ENCODE results near the gene LRRFIP2.
"Not testable (repeated sequence)": the region's sequence is repeated elsewhere in the genome, so short reads cannot be mapped to it uniquely, and the experiment has no call there.

The LRRFIP2 gene

DNA sequence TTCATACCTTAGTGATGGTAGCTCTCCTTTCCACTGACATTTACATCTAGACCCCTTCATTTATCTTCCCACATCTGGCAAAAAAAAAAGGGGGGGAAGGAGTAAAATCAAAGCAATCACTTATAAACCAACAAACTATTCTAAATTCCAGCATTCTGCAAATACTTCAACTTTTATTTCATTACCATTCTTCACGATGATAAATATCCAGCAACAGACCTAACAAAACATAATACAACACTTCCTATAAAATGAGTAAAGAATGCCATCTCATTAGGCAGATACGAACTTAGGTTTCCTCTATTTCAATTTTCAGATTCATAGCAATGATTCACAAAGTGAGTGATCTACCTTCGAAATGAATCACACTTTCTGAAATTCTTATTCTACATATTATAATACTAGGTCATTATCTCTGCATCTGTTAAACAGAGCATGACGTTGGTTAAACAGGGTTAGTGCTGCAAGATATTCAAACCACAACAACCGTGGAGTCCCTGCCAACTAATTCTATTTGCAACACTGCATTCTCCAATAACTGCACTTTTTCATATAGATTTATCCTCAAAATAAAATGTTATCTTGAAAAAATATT lies at the start of gene LRRFIP2:
Gene LRRFIP2 (minus strand): TSS at position 51 of the 595 bp plus-strand sequence. CDS start 25,599 bp downstream, outside the sequence.
- no peak for DNase-seq

DNA sequence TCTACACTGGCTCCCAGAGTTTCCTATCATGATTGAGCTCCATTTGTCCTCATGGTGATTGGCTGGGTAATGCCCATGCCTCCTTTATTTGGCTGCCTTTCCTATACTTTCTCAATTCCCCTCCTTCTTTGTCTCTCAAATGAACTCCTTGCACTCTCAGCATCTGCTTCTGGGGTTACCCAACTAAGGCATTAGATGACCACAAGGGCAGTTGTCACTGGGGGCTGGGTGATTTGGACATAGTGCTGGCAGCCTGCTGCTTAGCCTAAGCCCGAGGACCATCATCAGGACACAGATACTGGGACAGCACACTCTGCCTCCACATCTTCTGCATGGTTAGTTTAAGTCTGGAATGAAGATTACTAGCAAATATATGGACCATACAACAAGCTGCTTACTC lies 49.2 kb upstream of the LRRFIP2 start:
- DNase-seq: no peak

GRCh38 chr3:37223141-37223558 lies 48.8 kb upstream of the LRRFIP2 start:
- no peak for DNase-seq

DNA sequence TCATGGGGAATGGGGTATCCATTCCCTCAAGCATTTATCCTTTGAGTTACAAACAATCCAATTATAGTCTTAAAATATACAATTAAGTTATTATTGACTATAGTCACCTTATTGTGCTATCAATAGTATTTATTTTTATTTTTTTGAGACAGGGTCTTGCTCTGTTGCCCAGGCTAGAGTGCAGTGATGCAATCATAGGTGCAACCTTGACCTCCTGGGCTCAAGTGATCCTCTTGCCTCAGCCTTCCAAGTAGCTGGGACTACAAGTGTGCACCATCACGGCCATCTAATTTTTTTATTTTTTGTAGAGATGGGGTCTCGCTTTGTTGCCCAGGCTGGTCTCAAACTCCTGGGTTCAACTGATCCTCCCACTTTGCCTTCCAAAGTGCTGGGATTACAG lies 48.2 kb upstream of the LRRFIP2 start:
- not testable (repeated sequence) for DNase-seq

DNA sequence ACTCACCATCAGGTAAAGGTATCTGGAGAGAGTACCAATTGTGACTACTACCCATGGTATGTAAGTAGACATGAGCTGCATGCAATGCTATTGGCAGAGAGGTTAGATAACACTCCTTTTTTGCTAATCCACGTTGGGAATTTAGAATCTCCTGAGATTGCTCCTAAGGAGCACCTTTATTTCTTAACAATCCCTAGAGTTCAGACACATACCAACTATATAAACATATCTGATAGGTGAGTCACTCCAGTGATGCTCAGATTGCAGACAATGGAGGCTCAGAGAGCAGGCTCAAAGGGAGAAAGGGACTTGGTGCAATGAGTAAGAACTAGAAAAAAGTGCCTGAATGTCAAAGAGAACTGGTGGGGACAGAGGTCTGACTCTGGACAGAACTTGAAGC lies 47.0 kb upstream of the LRRFIP2 start:
- no peak for DNase-seq

GRCh38 chr3:37219266-37219665 lies 44.9 kb upstream of the LRRFIP2 start:
- DNase-seq: no peak

GRCh38 chr3:37218206-37218605 lies 43.8 kb upstream of the LRRFIP2 start:
- DNase-seq: no peak

DNA sequence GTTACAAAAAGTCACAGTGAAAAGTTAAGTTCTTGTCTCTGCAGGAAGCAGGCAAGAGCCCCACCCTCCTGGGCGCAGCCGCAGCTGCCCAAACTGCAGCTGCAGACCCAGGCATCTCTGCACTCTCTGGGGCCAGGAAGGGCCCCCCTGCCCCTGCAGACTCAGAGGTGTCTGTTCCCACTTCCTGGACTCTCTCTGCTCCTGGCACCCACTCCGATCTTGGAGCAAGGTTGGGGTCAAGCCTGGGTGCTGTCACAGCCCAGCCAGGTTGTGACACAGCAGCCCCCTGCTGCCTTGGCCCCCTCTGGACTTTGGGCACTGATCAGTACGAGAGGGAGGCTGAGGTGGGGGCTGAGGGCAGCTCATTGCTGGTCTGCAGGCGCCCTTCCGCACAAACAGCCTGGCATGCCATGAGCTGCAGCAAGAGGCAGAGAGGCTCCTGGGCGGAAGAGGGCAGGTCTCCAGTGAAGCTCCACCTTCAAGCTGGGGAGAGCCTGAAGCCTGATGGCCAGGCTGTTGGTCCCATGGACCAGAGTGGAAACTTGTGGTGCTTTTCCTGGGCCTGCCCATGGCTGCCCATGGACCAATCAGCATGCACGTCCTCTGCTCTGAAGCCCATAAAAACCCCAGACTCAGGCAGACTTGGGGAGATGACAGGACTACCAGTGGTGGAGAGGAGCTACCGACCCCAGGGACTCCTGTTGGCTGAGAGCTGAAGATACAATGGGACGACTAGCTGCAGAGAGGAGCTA lies 42.9 kb upstream of the LRRFIP2 start:
- no peak for DNase-seq

- DNase-seq: no peak
These were observed 42.3 kb upstream of the LRRFIP2 start for GRCh38 chr3:37216597-37217097.

- DNase-seq: no peak
These were observed 39.7 kb upstream of the LRRFIP2 start for GRCh38 chr3:37214076-37214475.

DNA sequence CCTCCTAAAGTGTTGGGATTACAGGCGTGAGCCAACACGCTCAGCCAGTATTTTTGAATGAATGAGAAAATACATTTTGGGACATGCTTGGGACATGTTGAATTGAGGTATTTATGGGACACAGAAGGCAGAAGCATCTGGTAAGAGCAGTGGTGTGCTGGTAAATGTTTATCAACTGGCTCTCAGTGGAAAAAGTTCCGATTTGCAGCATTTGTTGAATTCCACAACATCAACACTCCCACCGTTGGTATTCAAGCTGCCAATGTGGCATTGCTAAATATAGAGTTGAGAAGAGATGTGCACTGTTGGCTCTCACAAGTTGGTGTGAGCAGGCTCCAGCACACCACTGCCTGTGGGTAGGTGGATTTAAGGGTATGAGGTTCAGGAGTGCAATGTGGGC lies 35.8 kb upstream of the LRRFIP2 start:
- DNase-seq: no peak

GRCh38 chr3:37208576-37208975 lies 34.2 kb upstream of the LRRFIP2 start:
- DNase-seq: not testable (repeated sequence)

DNA sequence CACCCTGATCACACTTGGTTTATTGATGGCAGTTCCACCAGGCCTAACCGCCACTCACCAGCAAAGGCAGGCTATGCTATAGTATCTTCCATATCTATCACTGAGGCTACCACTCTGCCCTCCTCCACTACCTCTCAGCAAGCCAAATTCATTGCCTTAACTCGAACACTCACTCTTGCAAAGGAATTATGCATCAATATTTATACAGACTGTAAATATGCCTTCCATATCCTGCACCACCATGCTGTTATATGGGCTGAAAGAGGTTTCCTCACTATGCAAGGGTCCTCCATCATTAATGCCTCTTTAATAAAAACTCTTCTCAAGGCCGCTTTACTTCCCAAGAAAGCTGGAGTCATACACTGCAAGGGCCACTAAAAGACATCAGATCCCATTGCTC lies 33.6 kb upstream of the LRRFIP2 start:
- DNase-seq: not testable (repeated sequence)

- not testable (repeated sequence) for DNase-seq
These were observed 31.7 kb upstream of the LRRFIP2 start for GRCh38 chr3:37206041-37206440.

GRCh38 chr3:37204314-37204713 lies 29.9 kb upstream of the LRRFIP2 start:
- no peak for DNase-seq

DNA sequence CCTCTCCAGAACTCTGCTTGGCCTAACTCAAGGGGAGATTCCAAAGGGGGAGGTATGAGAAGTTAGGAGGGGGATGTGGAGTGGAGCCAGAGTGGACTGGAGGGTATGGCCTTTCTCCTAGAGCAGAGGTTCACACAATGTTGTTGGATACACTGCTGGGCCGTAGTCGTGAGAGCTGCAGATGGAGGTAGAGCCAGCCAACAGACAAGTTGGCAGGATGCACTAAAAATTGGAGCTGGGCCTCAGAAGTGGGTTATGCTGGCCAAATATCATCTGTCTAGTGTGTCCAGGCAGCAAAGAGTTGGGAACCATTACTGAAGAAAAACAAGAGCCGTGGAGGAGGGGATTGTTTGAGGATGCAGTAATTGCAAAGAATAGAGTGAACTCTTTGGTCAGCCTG lies 27.7 kb upstream of the LRRFIP2 start:
- DNase-seq: no peak

DNA sequence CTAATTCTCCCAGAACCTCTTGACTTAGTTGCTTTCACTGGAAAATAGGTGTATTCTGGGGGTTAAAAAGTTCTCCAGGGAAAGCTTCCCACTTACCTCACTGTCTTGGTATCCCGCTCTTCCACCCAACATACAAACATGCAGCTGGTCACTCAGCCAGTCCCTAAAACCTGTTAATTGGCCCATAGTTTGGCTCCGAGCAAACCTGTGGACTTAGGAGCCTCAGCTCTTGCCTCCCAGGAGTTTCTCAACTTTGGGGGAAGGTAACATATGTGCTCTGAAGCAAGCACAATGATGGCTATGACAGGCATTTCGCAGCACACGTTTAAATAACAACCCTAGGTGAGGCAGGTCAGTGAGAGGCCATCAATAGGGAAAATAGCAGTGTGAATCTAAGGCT lies 25.8 kb upstream of the LRRFIP2 start:
- no peak for DNase-seq

DNA sequence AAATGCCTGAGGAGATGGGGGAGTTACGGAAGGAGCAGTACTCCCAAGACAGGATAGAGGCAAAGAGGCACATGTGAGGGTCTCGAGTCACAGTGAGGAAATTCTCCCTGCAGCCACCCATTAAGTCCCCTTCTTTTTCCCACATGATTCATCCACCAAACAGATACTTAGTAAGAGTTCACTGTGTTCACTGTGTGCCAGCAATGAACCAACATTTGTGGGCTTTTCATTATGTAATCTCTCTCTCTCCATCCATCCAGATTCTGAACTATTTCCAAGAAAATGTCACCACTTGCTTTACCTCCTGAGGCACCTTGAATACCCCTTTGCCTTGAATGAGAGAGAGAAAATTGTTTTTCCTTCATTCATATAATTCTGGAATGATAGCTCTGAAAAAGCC lies 24.6 kb upstream of the LRRFIP2 start:
- no peak for DNase-seq

DNA sequence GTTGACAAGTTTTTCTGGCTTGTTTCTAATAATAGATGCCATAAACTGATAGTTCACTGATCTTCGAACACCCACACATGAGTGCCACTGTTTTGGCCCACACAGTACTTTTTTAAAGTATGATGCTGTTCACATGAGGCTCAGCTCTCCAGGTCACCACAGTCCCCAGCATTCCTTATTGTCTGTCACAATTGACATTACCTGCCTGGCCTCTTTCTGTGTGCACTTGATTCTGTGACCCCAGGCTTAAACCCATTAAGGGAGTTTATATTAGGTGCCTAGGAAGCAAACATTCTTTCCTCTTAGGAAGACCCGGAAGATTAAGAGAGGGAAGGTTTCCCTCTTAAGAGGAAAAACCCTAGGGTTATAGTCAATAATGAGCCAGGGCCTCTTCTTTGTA lies 24.2 kb upstream of the LRRFIP2 start:
- no peak for DNase-seq

GRCh38 chr3:37197810-37198371 lies 23.5 kb upstream of the LRRFIP2 start:
- DNase-seq: no peak

DNA sequence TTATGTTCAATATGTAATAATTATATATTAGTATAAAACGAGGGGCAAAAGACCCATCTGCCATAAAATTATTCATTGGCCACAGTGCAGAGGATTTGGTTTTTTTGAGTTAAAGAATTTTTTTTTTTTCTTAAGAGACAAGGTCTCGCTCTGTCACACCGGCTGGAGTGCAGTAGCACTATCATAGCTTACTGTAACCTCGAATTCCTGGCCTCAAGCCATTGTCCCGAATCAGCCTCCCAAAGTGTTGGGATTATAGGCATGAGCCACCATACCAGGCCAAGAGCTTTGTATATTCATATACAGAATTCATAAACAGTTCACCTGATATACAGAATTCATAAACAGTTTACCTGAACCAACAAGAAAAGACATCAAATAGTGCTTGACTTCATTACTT lies 20.2 kb upstream of the LRRFIP2 start:
- DNase-seq: no peak

GRCh38 chr3:37190667-37191066 lies 16.3 kb upstream of the LRRFIP2 start:
- DNase-seq: no peak

DNA sequence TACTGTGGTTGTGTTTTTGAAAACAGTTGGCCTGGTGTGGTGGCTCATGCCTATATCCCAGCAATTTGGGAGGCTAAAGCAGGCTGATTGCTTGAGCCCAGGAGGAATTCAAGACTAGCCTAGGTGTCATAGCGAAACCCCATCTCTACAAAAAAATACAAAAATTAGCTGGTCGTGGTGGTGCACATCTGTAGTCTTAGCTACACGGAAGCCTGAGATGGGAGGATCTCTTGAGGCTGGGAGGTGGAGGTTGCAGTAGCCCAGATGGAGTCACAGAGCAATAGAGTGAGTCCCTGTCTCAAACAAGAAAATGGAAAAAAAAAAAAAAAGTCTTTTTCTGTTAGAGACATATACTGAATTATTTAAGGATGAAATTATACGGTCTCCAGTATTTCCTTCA lies 14.7 kb upstream of the LRRFIP2 start:
- no peak for DNase-seq

GRCh38 chr3:37183976-37184375 lies 9.6 kb upstream of the LRRFIP2 start:
- no peak for DNase-seq
